H9 (cell line): ENCODE data around the gene DDX24. TPM values are rescaled to one million over a fixed set of nuclear protein-coding genes. Genes with fewer than 3 reads are reported as not detected.
A peak's percentile ranks its signal among the peaks of the same experiment; 100 is the strongest.

Experiments used
- DNase-seq: peaks from one replicate; pipeline ENCODE4 v3.0.0-alpha.2; 2017
- H2AFZ ChIP-seq: one replicate; pipeline ENCODE4 v1.6.1; 2013; ENCODE audit warnings: mild to moderate bottlenecking, low read length, control low read depth, moderate library complexity
- H2AK5ac ChIP-seq: 2 replicates; pipeline ENCODE4 v1.6.1; 2013; ENCODE audit warnings: low read length, control low read depth, mixed read lengths; ENCODE audit not compliant: insufficient read length
- H2BK120ac ChIP-seq: one replicate; pipeline ENCODE4 v1.6.1; 2013; ENCODE audit warnings: low read depth, mild to moderate bottlenecking, low read length, control low read depth, inconsistent platforms; ENCODE audit not compliant: poor library complexity, severe bottlenecking
- H2BK12ac ChIP-seq: 2 replicates; pipeline ENCODE4 v1.6.1; 2013; ENCODE audit warnings: low read length, control low read depth, mixed read lengths, low read depth; ENCODE audit not compliant: insufficient read length
- H2BK15ac ChIP-seq: 2 replicates; pipeline ENCODE4 v1.6.1; 2013; ENCODE audit warnings: low read depth, low read length, control low read depth
- H2BK20ac ChIP-seq: one replicate; pipeline ENCODE4 v1.6.1; 2013; ENCODE audit warnings: low read depth, mild to moderate bottlenecking, low read length, control low read depth, inconsistent platforms; ENCODE audit not compliant: poor library complexity, severe bottlenecking
- H2BK5ac ChIP-seq: 2 replicates; pipeline ENCODE4 v1.6.1; 2013; ENCODE audit warnings: low read length, control low read depth, mixed read lengths; ENCODE audit not compliant: insufficient read length
- H3K14ac ChIP-seq: 2 replicates; pipeline ENCODE4 v1.6.1; 2013; ENCODE audit warnings: low read length, control low read depth; ENCODE audit not compliant: insufficient read depth
- H3K18ac ChIP-seq: 2 replicates; pipeline ENCODE4 v1.6.1; 2013; ENCODE audit warnings: low read depth, mild to moderate bottlenecking, mixed read lengths, low read length, control low read depth; ENCODE audit not compliant: insufficient read length
- H3K23ac ChIP-seq: 2 replicates; pipeline ENCODE4 v1.6.1; 2013; ENCODE audit warnings: low read length, control low read depth, mixed read lengths, low read depth; ENCODE audit not compliant: insufficient read length
- H3K23me2 ChIP-seq: 2 replicates; pipeline ENCODE4 v1.6.1; 2013; ENCODE audit warnings: low read depth, mild to moderate bottlenecking, mixed read lengths, low read length, control low read depth; ENCODE audit not compliant: insufficient read length, poor library complexity, severe bottlenecking
- H3K27ac ChIP-seq: 2 replicates; pipeline ENCODE4 v1.5.1; 2013; ENCODE audit warnings: low read length, control low read depth, mixed read lengths, low read depth; ENCODE audit not compliant: insufficient read length
- H3K27me3 ChIP-seq: 2 replicates; pipeline ENCODE4 v1.6.1; 2013; ENCODE audit warnings: low read length, control low read depth, inconsistent platforms; ENCODE audit not compliant: insufficient read depth
- H3K4ac ChIP-seq: 2 replicates; pipeline ENCODE4 v1.6.1; 2013; ENCODE audit warnings: low read depth, mild to moderate bottlenecking, control low read depth, inconsistent platforms, low read length, moderate library complexity
- H3K4me1 ChIP-seq: 2 replicates; pipeline ENCODE4 v1.6.1; 2013; ENCODE audit warnings: low read length, control low read depth, inconsistent platforms; ENCODE audit not compliant: insufficient read depth
- H3K4me2 ChIP-seq: 2 replicates; pipeline ENCODE4 v1.6.1; 2013; ENCODE audit warnings: low read length, control low read depth, mixed read lengths; ENCODE audit not compliant: insufficient read length, insufficient read depth
- H3K56ac ChIP-seq: 2 replicates; pipeline ENCODE4 v1.6.1; 2013; ENCODE audit warnings: low read depth, mild to moderate bottlenecking, mixed read lengths, low read length, control low read depth; ENCODE audit not compliant: insufficient read length
- H3K79me1 ChIP-seq: 2 replicates; pipeline ENCODE4 v1.6.1; 2013; ENCODE audit warnings: low read depth, mild to moderate bottlenecking, moderate library complexity, low read length, control low read depth, inconsistent platforms; ENCODE audit not compliant: insufficient read depth, poor library complexity, severe bottlenecking
- H3K79me2 ChIP-seq: 2 replicates; pipeline ENCODE4 v1.6.1; 2013; ENCODE audit warnings: low read length, control low read depth, inconsistent platforms; ENCODE audit not compliant: insufficient read depth
- H3K9ac ChIP-seq: 2 replicates; pipeline ENCODE4 v1.6.1; 2013; ENCODE audit warnings: low read length, control low read depth, mixed read lengths; ENCODE audit not compliant: insufficient read length; ENCODE audit errors: extremely low read depth
- H3K9me3 ChIP-seq: one replicate; pipeline ENCODE4 v1.6.1; 2013; ENCODE audit warnings: low read depth, low read length, inconsistent platforms; ENCODE audit not compliant: control insufficient read depth
- H3T11ph ChIP-seq: one replicate; pipeline ENCODE4 v1.6.1; 2013; ENCODE audit warnings: mild to moderate bottlenecking, low read length, control low read depth, inconsistent platforms
- H4K20me1 ChIP-seq: one replicate; pipeline ENCODE4 v1.6.1; 2013; ENCODE audit not compliant: control insufficient read depth, insufficient read length, insufficient read depth
- H4K5ac ChIP-seq: 2 replicates; pipeline ENCODE4 v1.6.1; 2013; ENCODE audit warnings: low read depth, mild to moderate bottlenecking, mixed read lengths, low read length, control low read depth; ENCODE audit not compliant: insufficient read length
- H4K8ac ChIP-seq: replicated peaks from 2 replicates; pipeline ENCODE4 v1.6.1; 2013; ENCODE audit warnings: low read length, control low read depth, mixed read lengths, low read depth; ENCODE audit not compliant: insufficient read length
- H4K91ac ChIP-seq: 2 replicates; pipeline ENCODE4 v1.6.1; 2013; ENCODE audit warnings: low read depth, mild to moderate bottlenecking, moderate library complexity, mixed read lengths, low read length, control low read depth; ENCODE audit not compliant: insufficient read length
- H3K27ac Mint-ChIP-seq, 3 experiments: 2 replicates in 2 of 3; 3 replicates in 1 of 3; pipeline ENCODE4 v1.8.0; 2020 to 2021; ENCODE audit warnings: mixed read lengths in 3 of 3, mild to moderate bottlenecking in 1 of 3, moderate library complexity in 1 of 3
- H3K27me3 Mint-ChIP-seq: 2 replicates; pipeline ENCODE4 v1.8.0; 2021; ENCODE audit warnings: low read depth, mild to moderate bottlenecking, moderate library complexity, mixed read lengths
- H3K36me3 Mint-ChIP-seq, 3 experiments: 2 replicates in 2 of 3; 3 replicates in 1 of 3; pipeline ENCODE4 v1.8.0; 2020 to 2021; ENCODE audit warnings: low read depth in 3 of 3, mixed read lengths in 3 of 3; ENCODE audit not compliant: insufficient read depth in 1 of 3
- H3K4me1 Mint-ChIP-seq, 2 experiments: 2 replicates each; pipeline ENCODE4 v1.8.0; 2020; ENCODE audit warnings: mixed read lengths in 2 of 2
- H3K4me3 Mint-ChIP-seq, 2 experiments: 2 replicates in 1 of 2; 3 replicates in 1 of 2; pipeline ENCODE4 v1.8.0; 2020 to 2021; ENCODE audit warnings: mild to moderate bottlenecking in 2 of 2, mixed read lengths in 2 of 2, moderate library complexity in 1 of 2
- H3K9me3 Mint-ChIP-seq, 2 experiments: 2 replicates in 1 of 2; 3 replicates in 1 of 2; pipeline ENCODE4 v1.8.0; 2020; ENCODE audit warnings: mild to moderate bottlenecking in 2 of 2, mixed read lengths in 2 of 2, moderate library complexity in 1 of 2
- CTCF ChIP-seq: fragments of 200-600 bp; sonication (generic); conservative IDR thresholded peaks from 3 replicates; pipeline ENCODE4 v1.8.0; 2021; ENCODE audit warnings: antibody characterized with exemption, mild to moderate bottlenecking
- WGBS: extraction: QIAGEN DNeasy Blood & Tissue Kit; methylation state at CpG from one replicate; pipeline ENCODE4 v1.1.7; 2013; ENCODE audit warnings: missing lambda C conversion rate, low lambda C conversion rate, mixed read lengths; ENCODE audit not compliant: insufficient read length; ENCODE audit errors: extremely low coverage; 5-methylcytosine and 5-hydroxymethylcytosine counted together
- total RNA-seq: library from RNA; stranded (reverse); gene quantifications from 2 replicates; pipeline ENCODE4 v1.2.1, GENCODE V29; 2021

DDX24 gene
- total RNA-seq, 1 experiment from 2014 or later, result 172 TPM

- Histone ChIP-seq H4K20me1 (no peaks in the 10 kb centered on the region), H3K14ac (no peak overlapping the region), H3K23ac (no peak overlapping the region), H2BK15ac (no peak overlapping the region), H3K9me3 (no peaks in the 10 kb centered on the region), H3K4ac (no peak overlapping the region), H2BK20ac (no peak overlapping the region), H2BK5ac (no peak overlapping the region), H3K79me2 (no peaks in the 10 kb centered on the region), H3K79me1 (no peaks in the 10 kb centered on the region), H4K5ac (no peak overlapping the region), H3K27ac (no peak overlapping the region), H3K4me2 (no peak overlapping the region), H3K9ac (no peak overlapping the region), H3K18ac (no peak overlapping the region), H2AK5ac (no peak overlapping the region), H3K27me3 (no peaks in the 10 kb centered on the region), H4K8ac (no peak overlapping the region), H3K56ac (no peak overlapping the region), H3K23me2 (peaks cover 7% of the 10 kb centered on the region), H2BK120ac (no peak overlapping the region), H3T11ph (no peak overlapping the region), H2AFZ (no peak overlapping the region), H2BK12ac (no peak overlapping the region), H3K4me1 (no peaks in the 10 kb centered on the region; the same call in 1 of the 2 replicates), H4K91ac (no peak overlapping the region)
- no peak for DNase-seq
- H3K27ac Mint-ChIP-seq, result peak overlapping the region in 1 of 3 experiments; percentile 17; a peak in 1 of 7 replicates
- no CpG with 5 or more reads among the region's 1 CpG for WGBS
- no peaks in the 10 kb centered on the region; a peak in 1 of 5 replicates for H3K9me3 Mint-ChIP-seq
- H3K4me3 Mint-ChIP-seq, result no peak overlapping the region
- peaks cover 16% of the 10 kb centered on the region in 2 experiments for H3K4me1 Mint-ChIP-seq
- H3K27me3 Mint-ChIP-seq, result peaks cover 13% of the 10 kb centered on the region
- no peaks in the 10 kb centered on the region for H3K36me3 Mint-ChIP-seq
- TF ChIP-seq CTCF, result no peak
Measured at GRCh38 chr14:94126419-94126677, 45.3 kb upstream of the DDX24 start.
